ENCODE data around the gene JPH4. TPM values are rescaled to one million over a fixed set of nuclear protein-coding genes. Genes with fewer than 3 reads are reported as not detected.

JPH4 gene
- total and polyA plus RNA-seq, 2 of the 8 experiments (the other 6 are each of a cell fraction or from before 2014, with no cell fraction given) = 23.9 to 46.7 TPM

DNA sequence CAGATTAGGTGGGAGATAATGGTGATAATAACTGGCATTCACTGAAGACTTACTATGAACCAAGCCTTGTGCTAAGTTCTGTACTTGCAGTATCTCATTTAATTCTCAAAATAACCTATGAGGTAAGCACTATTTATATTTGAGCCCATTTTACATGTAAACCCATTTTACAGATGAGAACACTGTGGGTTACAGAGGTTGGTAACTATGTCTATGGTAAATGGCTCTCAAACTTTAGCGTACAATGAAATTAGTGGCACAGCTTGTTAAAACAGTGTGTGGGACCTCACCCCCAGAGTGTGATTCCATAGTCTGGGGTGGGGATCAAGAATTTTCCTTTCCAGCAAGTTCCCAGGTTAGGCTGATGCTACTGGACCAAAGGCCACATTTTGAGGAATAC lies 22.2 kb upstream of the JPH4 start:
- no peaks in the 10 kb centered on the region for H3K23me2 ChIP-seq (ENCODE audit: low read depth, low read length)
- no peaks in the 10 kb centered on the region for H3K79me2 ChIP-seq (ENCODE audit: control insufficient read depth in 1 of 2, insufficient read depth in 2 of 2, low read length in 2 of 2)
- H3K14ac ChIP-seq (ENCODE audit: insufficient read length) = no peak overlapping the region
- H2BK20ac ChIP-seq (ENCODE audit: low read length) = no peak overlapping the region
- H3K79me1 ChIP-seq (ENCODE audit: low read depth, low read length) = no peaks in the 10 kb centered on the region
- no peak overlapping the region for H2BK120ac ChIP-seq (replicated peaks; ENCODE audit: low read depth, low read length)
- no peak overlapping the region for H3K18ac ChIP-seq (ENCODE audit: extremely low read depth, low read length)
- DNase-seq (ENCODE audit: low read depth in 1 of 2, low spot score in 2 of 2) (no peak), FAIRE-seq (no peak)
- no peaks in the 10 kb centered on the region for H3K36me3 ChIP-seq (ENCODE audit: control insufficient read depth in 2 of 4, insufficient read depth in 4 of 4, low read length in 3 of 4)
- no peak overlapping the region for H2BK15ac ChIP-seq (ENCODE audit: low read length)
- ChIA-PET POLR2A (ENCODE audit: partially characterized antibody) (interaction anchor here (1.5 to 1.9 kb wide), 2 partner anchors 11 to 18 kb away, joined by 4 read pairs; no protein-coding TSS in a partner anchor), CTCF (ENCODE audit: partially characterized antibody) (interaction anchor here (0.9 to 1.0 kb wide), 2 partner anchors 12 to 64 kb away, joined by 4 to 5 read pairs; no protein-coding TSS in a partner anchor)
- no peaks in the 10 kb centered on the region; a peak in 1 of 4 replicates for H3K9me3 ChIP-seq (ENCODE audit: insufficient read depth in 2 of 2, low read depth in 1 of 2, low read length in 1 of 2)
- H3K4me3 ChIP-seq (ENCODE audit: extremely low read depth in 1 of 4, insufficient read depth in 2 of 4, low read depth in 3 of 4, low read length in 4 of 4) = no peak overlapping the region
- no peak overlapping the region for H3K27ac ChIP-seq (ENCODE audit: low read depth, low read length)
- no peak overlapping the region for H2BK12ac ChIP-seq (ENCODE audit: low read depth, low read length)
- H3K4ac ChIP-seq (replicated peaks; ENCODE audit: insufficient read length, low read depth, low read length) = no peak overlapping the region
- no peaks in the 10 kb centered on the region for H3K4me1 ChIP-seq (replicated peaks in 1 of 4; ENCODE audit: control insufficient read depth in 3 of 4, insufficient read depth in 4 of 4, low read length in 3 of 4)
- no peak overlapping the region for H4K8ac ChIP-seq (ENCODE audit: extremely low read depth, insufficient read depth, low read length)
- no peak overlapping the region for H3K23ac ChIP-seq (ENCODE audit: insufficient read length)
- H3K9ac ChIP-seq (replicated peaks in 1 of 4; ENCODE audit: extremely low read depth in 1 of 4, low read depth in 3 of 4, low read length in 3 of 4) = no peak overlapping the region
- no peak overlapping the region for H4K91ac ChIP-seq (replicated peaks; ENCODE audit: insufficient read length, low read length)
- TF ChIP-seq POU5F1 (IDR thresholded peaks at IDR 0.05; ENCODE audit: low read depth, low read length) = no peak
- H2AFZ ChIP-seq (ENCODE audit: low read length) = no peak overlapping the region
- no peaks in the 10 kb centered on the region for H4K20me1 ChIP-seq (replicated peaks in 1 of 2; ENCODE audit: control insufficient read depth in 1 of 2, insufficient read depth in 2 of 2, low read length in 2 of 2)
- no peak overlapping the region for H2BK5ac ChIP-seq (ENCODE audit: low read depth, low read length)
- H2AK5ac ChIP-seq (ENCODE audit: low read depth, low read length) = no peak overlapping the region
- WGBS, 2 experiments (ENCODE audit: extremely low coverage in 1 of 2, insufficient coverage in 1 of 2, insufficient read length in 1 of 2, insufficient replicate concordance in 2 of 2, low coverage in 1 of 2, low lambda C conversion rate in 2 of 2, missing lambda C conversion rate in 1 of 2) = 92% methylated on average over 1 of the region's 1 CpG; no CpG with 5 or more reads in 1 of the 2 experiments
- H3K56ac ChIP-seq (replicated peaks; ENCODE audit: insufficient read length, low read depth, low read length) = no peak overlapping the region
- H3K4me2 ChIP-seq (ENCODE audit: insufficient read depth in 1 of 2, low read depth in 2 of 2, low read length in 2 of 2) = no peak overlapping the region
- no peaks in the 10 kb centered on the region for H3K27me3 ChIP-seq (replicated peaks in 1 of 4; ENCODE audit: control insufficient read depth in 3 of 4, extremely low read depth in 1 of 4, insufficient read depth in 3 of 4, low read length in 3 of 4)
- H4K5ac ChIP-seq (ENCODE audit: insufficient read length, low read depth, low read length) = no peak overlapping the region

Data from H1 (cell line).